SK-N-SH treated with all-trans-retinoic acid at 6 μM for 48 hours (cell line): ENCODE results near the gene TAS2R46.
"Not testable (repeated sequence)": the region's sequence is repeated elsewhere in the genome, so short reads cannot be mapped to it uniquely, and the experiment has no call there.

ENCODE experiments used
- ATAC-seq: fragments of 200-7000 bp; cut with Tn5 transposase; 3 replicates; pipeline ENCODE4 v1.9.1; 2020; ENCODE audit warnings: mild to moderate bottlenecking, moderate library complexity
- ARNTL ChIP-seq: fragments of 450-650 bp; formaldehyde crosslinking; IDR thresholded peaks from 2 replicates; pipeline ENCODE4 v1.5.0; 2020; ENCODE audit warnings: low read depth, mild to moderate bottlenecking, moderate library complexity, borderline replicate concordance
- BACH2 ChIP-seq: fragments of 250-450 bp; sonication (Bioruptor Pico); IDR thresholded peaks from 2 replicates; pipeline ENCODE4 v1.9.0; 2021; ENCODE audit warnings: mild to moderate bottlenecking, borderline replicate concordance
- CSDC2 ChIP-seq: fragments of 250-450 bp; sonication (Bioruptor Pico); IDR thresholded peaks from 2 replicates; pipeline ENCODE4 v1.5.0; 2020; ENCODE audit warnings: mild to moderate bottlenecking, moderate library complexity
- CSRNP3 ChIP-seq: fragments of 250-450 bp; sonication (Bioruptor Pico); IDR thresholded peaks from 2 replicates; pipeline ENCODE4 v1.5.1; 2021; ENCODE audit warnings: mild to moderate bottlenecking, moderate library complexity
- ESRRG ChIP-seq: fragments of 250-450 bp; sonication (Bioruptor Pico); IDR thresholded peaks from 2 replicates; pipeline ENCODE4 v1.6.1; 2021; ENCODE audit warnings: mild to moderate bottlenecking
- GLIS3 ChIP-seq: fragments of 250-450 bp; sonication (Bioruptor Pico); IDR thresholded peaks from 2 replicates; pipeline ENCODE4 v1.5.0; 2020; ENCODE audit warnings: mild to moderate bottlenecking, moderate library complexity
- ISL1 ChIP-seq: fragments of 250-450 bp; sonication (Bioruptor Pico); IDR thresholded peaks from 2 replicates; pipeline ENCODE4 v2.1.2; 2022; ENCODE audit warnings: mild to moderate bottlenecking, moderate library complexity
- OSR1 ChIP-seq: fragments of 250-450 bp; sonication (Bioruptor Pico); IDR thresholded peaks from 2 replicates; pipeline ENCODE4 v1.8.0; 2022; ENCODE audit warnings: moderate library complexity, mild to moderate bottlenecking, inconsistent platforms
- POU6F1 ChIP-seq: fragments of 250-450 bp; sonication (Bioruptor Pico); IDR thresholded peaks from 2 replicates; pipeline ENCODE4 v1.8.0; 2021; ENCODE audit warnings: low read depth, mild to moderate bottlenecking, moderate library complexity, borderline replicate concordance
- PPARA ChIP-seq: fragments of 250-450 bp; sonication (Bioruptor Pico); IDR thresholded peaks from 2 replicates; pipeline ENCODE4 v1.5.0; 2020; ENCODE audit warnings: mild to moderate bottlenecking, borderline replicate concordance
- RARB ChIP-seq: fragments of 250-450 bp; sonication (Bioruptor Pico); IDR thresholded peaks from 2 replicates; pipeline ENCODE4 v1.8.0; 2021; ENCODE audit warnings: mild to moderate bottlenecking, moderate library complexity
- SNAI2 ChIP-seq: fragments of 250-450 bp; sonication (Bioruptor Pico); IDR thresholded peaks from 2 replicates; pipeline ENCODE4 v1.5.0; 2020; ENCODE audit warnings: mild to moderate bottlenecking, moderate library complexity
- TCF4 ChIP-seq: fragments of 250-450 bp; sonication (Bioruptor Pico); IDR thresholded peaks from 2 replicates; pipeline ENCODE4 v1.8.0; 2021; ENCODE audit warnings: mild to moderate bottlenecking, moderate library complexity, borderline replicate concordance
- TOX ChIP-seq: fragments of 250-450 bp; sonication (Bioruptor Pico); IDR thresholded peaks from 2 replicates; pipeline ENCODE4 v1.8.0; 2021; ENCODE audit warnings: mild to moderate bottlenecking, moderate library complexity, borderline replicate concordance
- ZC3H10 ChIP-seq: fragments of 250-450 bp; sonication (Bioruptor Pico); IDR thresholded peaks from 2 replicates; pipeline ENCODE4 v1.5.1; 2021; ENCODE audit warnings: mild to moderate bottlenecking, moderate library complexity
- ZFP30 ChIP-seq: fragments of 450-650 bp; formaldehyde crosslinking; IDR thresholded peaks from 2 replicates; pipeline ENCODE4 v1.5.0; 2022; ENCODE audit warnings: mild to moderate bottlenecking, moderate library complexity
- ZNF565 ChIP-seq: fragments of 450-650 bp; formaldehyde crosslinking; conservative IDR thresholded peaks from 2 replicates; pipeline ENCODE4 v1.5.0; 2020; ENCODE audit warnings: low read depth, mild to moderate bottlenecking, moderate library complexity
- ZNF70 ChIP-seq: fragments of 450-650 bp; formaldehyde crosslinking; IDR thresholded peaks from 2 replicates; pipeline ENCODE4 v1.5.0; 2020; ENCODE audit warnings: mild to moderate bottlenecking, moderate library complexity
- ZNF8 ChIP-seq: fragments of 450-650 bp; formaldehyde crosslinking; IDR thresholded peaks from 2 replicates; pipeline ENCODE4 v1.5.0; 2020; ENCODE audit warnings: mild to moderate bottlenecking, moderate library complexity
- TF ChIP-seq, protein P1 (sequence below): fragments of 250-450 bp; sonication (Bioruptor Pico); IDR thresholded peaks from 2 replicates; pipeline ENCODE4 v1.5.1; 2020; ENCODE audit warnings: low read depth, mild to moderate bottlenecking, moderate library complexity
- TF ChIP-seq, protein P2 (sequence below): fragments of 250-450 bp; sonication (Bioruptor Pico); IDR thresholded peaks from 2 replicates; pipeline ENCODE4 v1.5.0; 2020; ENCODE audit warnings: mild to moderate bottlenecking, moderate library complexity

Gene TAS2R46, protein sequence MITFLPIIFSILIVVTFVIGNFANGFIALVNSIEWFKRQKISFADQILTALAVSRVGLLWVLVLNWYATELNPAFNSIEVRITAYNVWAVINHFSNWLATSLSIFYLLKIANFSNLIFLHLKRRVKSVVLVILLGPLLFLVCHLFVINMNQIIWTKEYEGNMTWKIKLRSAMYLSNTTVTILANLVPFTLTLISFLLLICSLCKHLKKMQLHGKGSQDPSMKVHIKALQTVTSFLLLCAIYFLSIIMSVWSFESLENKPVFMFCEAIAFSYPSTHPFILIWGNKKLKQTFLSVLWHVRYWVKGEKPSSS

GRCh38 chr12:11062194-11062593 lies at the start of gene TAS2R46:
TAS2R46 (minus strand) TSS chr12:11062294; CDS start chr12:11062294, 0 bp downstream.
- ATAC-seq: not testable (repeated sequence)

GRCh38 chr12:11111213-11111612 lies 49.1 kb upstream of the TAS2R46 start:
- not testable (repeated sequence) for ATAC-seq

DNA sequence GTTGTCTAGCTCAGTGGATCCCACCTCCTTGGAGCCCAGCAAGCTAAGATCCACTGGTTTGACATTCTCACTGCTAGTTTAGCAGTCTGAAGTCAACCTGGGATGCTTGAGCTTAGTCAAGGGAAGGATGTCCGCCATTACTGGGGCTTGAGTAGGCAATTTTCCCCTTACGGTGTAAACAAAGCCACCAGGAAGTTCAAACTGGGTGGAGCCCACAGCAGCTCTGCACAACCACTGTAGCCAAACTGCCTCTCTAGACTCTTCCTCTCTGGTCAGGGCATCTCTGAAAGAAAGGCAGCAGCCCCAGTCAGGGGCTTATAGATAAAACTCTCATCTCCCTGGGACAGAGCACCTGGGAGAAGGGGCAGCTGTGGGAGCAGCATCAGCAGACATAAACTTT lies 46.8 kb upstream of the TAS2R46 start:
- no peak for TF ChIP-seq TOX (CRISPR knock-in tag)
- TF ChIP-seq CSDC2 (CRISPR knock-in tag): no peak
- no peak for TF ChIP-seq OSR1 (CRISPR knock-in tag)
- no peak for TF ChIP-seq ZNF70 (CRISPR knock-in tag)
- no peak for TF ChIP-seq ZNF8 (CRISPR knock-in tag)
- no peak for TF ChIP-seq RARB (CRISPR knock-in tag)
- no peak for ATAC-seq

GRCh38 chr12:11107719-11108118 lies 45.6 kb upstream of the TAS2R46 start:
- TF ChIP-seq, protein P1, sequence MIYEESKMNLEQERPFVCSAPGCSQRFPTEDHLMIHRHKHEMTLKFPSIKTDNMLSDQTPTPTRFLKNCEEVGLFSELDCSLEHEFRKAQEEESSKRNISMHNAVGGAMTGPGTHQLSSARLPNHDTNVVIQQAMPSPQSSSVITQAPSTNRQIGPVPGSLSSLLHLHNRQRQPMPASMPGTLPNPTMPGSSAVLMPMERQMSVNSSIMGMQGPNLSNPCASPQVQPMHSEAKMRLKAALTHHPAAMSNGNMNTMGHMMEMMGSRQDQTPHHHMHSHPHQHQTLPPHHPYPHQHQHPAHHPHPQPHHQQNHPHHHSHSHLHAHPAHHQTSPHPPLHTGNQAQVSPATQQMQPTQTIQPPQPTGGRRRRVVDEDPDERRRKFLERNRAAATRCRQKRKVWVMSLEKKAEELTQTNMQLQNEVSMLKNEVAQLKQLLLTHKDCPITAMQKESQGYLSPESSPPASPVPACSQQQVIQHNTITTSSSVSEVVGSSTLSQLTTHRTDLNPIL (CRISPR knock-in tag): no peak
- TF ChIP-seq POU6F1 (CRISPR knock-in tag): no peak
- TF ChIP-seq PPARA (CRISPR knock-in tag): no peak
- no peak for TF ChIP-seq ZFP30 (CRISPR knock-in tag)
- no peak for TF ChIP-seq ESRRG (CRISPR knock-in tag)
- no peak for TF ChIP-seq ARNTL
- TF ChIP-seq TCF4 (CRISPR knock-in tag): no peak
- no peak for TF ChIP-seq ZC3H10 (CRISPR knock-in tag)
- no peak for TF ChIP-seq CSDC2 (CRISPR knock-in tag)
- TF ChIP-seq ZNF8 (CRISPR knock-in tag): no peak
- no peak for TF ChIP-seq GLIS3 (CRISPR knock-in tag)
- TF ChIP-seq, protein P2, sequence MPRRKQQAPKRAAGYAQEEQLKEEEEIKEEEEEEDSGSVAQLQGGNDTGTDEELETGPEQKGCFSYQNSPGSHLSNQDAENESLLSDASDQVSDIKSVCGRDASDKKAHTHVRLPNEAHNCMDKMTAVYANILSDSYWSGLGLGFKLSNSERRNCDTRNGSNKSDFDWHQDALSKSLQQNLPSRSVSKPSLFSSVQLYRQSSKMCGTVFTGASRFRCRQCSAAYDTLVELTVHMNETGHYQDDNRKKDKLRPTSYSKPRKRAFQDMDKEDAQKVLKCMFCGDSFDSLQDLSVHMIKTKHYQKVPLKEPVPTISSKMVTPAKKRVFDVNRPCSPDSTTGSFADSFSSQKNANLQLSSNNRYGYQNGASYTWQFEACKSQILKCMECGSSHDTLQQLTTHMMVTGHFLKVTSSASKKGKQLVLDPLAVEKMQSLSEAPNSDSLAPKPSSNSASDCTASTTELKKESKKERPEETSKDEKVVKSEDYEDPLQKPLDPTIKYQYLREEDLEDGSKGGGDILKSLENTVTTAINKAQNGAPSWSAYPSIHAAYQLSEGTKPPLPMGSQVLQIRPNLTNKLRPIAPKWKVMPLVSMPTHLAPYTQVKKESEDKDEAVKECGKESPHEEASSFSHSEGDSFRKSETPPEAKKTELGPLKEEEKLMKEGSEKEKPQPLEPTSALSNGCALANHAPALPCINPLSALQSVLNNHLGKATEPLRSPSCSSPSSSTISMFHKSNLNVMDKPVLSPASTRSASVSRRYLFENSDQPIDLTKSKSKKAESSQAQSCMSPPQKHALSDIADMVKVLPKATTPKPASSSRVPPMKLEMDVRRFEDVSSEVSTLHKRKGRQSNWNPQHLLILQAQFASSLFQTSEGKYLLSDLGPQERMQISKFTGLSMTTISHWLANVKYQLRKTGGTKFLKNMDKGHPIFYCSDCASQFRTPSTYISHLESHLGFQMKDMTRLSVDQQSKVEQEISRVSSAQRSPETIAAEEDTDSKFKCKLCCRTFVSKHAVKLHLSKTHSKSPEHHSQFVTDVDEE (CRISPR knock-in tag): no peak
- no peak for TF ChIP-seq ZNF565 (CRISPR knock-in tag)
- TF ChIP-seq ISL1 (CRISPR knock-in tag): no peak
- TF ChIP-seq SNAI2 (CRISPR knock-in tag): no peak
- TF ChIP-seq CSRNP3 (CRISPR knock-in tag): no peak
- TF ChIP-seq RARB (CRISPR knock-in tag): no peak
- TF ChIP-seq BACH2: no peak
- TF ChIP-seq TOX (CRISPR knock-in tag): no peak
- no peak for ATAC-seq

GRCh38 chr12:11106288-11106687 lies 44.2 kb upstream of the TAS2R46 start:
- TF ChIP-seq ZC3H10 (CRISPR knock-in tag) (no peak), ZNF565 (CRISPR knock-in tag) (no peak), CSDC2 (CRISPR knock-in tag) (no peak), TCF4 (CRISPR knock-in tag) (no peak), ZNF8 (CRISPR knock-in tag) (no peak), ISL1 (CRISPR knock-in tag) (no peak), TOX (CRISPR knock-in tag) (no peak), ARNTL (no peak), SNAI2 (CRISPR knock-in tag) (no peak), ESRRG (CRISPR knock-in tag) (no peak), ZNF70 (CRISPR knock-in tag) (no peak), ZFP30 (CRISPR knock-in tag) (no peak), GLIS3 (CRISPR knock-in tag) (no peak), BACH2 (no peak)
- TF ChIP-seq, protein P1 (CRISPR knock-in tag): no peak
- TF ChIP-seq, protein P2 (CRISPR knock-in tag): no peak
- ATAC-seq: no peak
